ENCODE data around the gene FFAR3. TPM values are rescaled to one million over a fixed set of nuclear protein-coding genes. Genes with fewer than 3 reads are reported as not detected.

The FFAR3 gene
- total and polyA plus RNA-seq, 10 donors, result 0.30 to 3.2 (median 0.73) TPM; not detected in 1

- intact Hi-C loops (cut with DNase I; ENCODE audit: low total_unique reads), result no loop called here
- no peaks in the 10 kb centered on the region for H3K9me3 ChIP-seq
- peaks cover 0 to 11% (median 0%) of the 10 kb centered on the region in 7 donors for H3K27me3 ChIP-seq (replicated peaks in 1 of 7)
- peaks cover 0 to 63% (median 4%) of the 10 kb centered on the region in 6 donors for H3K36me3 ChIP-seq
- WGBS, 5 donors, result 80 to 88% (median 85%) methylated on average over 16 to 17 of the region's 17 CpGs
- peaks cover 24 to 100% (median 58%) of the 10 kb centered on the region in 6 donors for H3K4me1 ChIP-seq
- peak; percentile 70 for DNase-seq
- no peak for TF ChIP-seq CTCF (IDR thresholded peaks at IDR 0.05 in 8 of 11, conservative IDR thresholded peaks at IDR 0.05 in 3 of 11)
- no peak for TF ChIP-seq POLR2A (IDR thresholded peaks at IDR 0.05)
- TF ChIP-seq POLR2AphosphoS5 (IDR thresholded peaks at IDR 0.05), result peak; percentile 6 to 65 (median 7)
- no peak overlapping the region for H3K4me3 ChIP-seq
- H3K27ac ChIP-seq, result no peak overlapping the region
Measured at GRCh38 chr19:35344511-35345031, 13.7 kb upstream of the FFAR3 start.

GRCh38 chr19:35345671-35346111 lies 12.6 kb upstream of the FFAR3 start:
- DNase-seq, result peak; percentile 73
- WGBS, 5 donors, result 64 to 77% (median 75%) methylated on average over 9 to 11 of the region's 11 CpGs

GRCh38 chr19:35346193-35347052 lies 11.8 kb upstream of the FFAR3 start:
- WGBS, 5 donors, result 42 to 52% (median 52%) methylated on average over 28 of the region's 28 CpGs
- H3K36me3 ChIP-seq, result peaks cover 0 to 44% (median 4%) of the 10 kb centered on the region in 6 donors
- DNase-seq, result peak; percentile 92

More at GRCh38 chr19:35345671-35346111, 12.6 kb upstream of the FFAR3 start:
- H3K27me3 ChIP-seq (replicated peaks in 1 of 7), result peaks cover 0 to 11% (median 0%) of the 10 kb centered on the region in 7 donors
- peak overlapping the region in 4 of 8 donors; percentile 81 to 93 (median 88) for H3K27ac ChIP-seq
- peaks cover 0 to 52% (median 4%) of the 10 kb centered on the region in 6 donors for H3K36me3 ChIP-seq
- peak in 1 of 3 donors; percentile 44 for TF ChIP-seq POLR2AphosphoS5 (IDR thresholded peaks at IDR 0.05)
- no peak for TF ChIP-seq POLR2A (IDR thresholded peaks at IDR 0.05)
- no peak for TF ChIP-seq CTCF (IDR thresholded peaks at IDR 0.05 in 8 of 11, conservative IDR thresholded peaks at IDR 0.05 in 3 of 11)
- H3K4me1 ChIP-seq, result peaks cover 24 to 100% (median 59%) of the 10 kb centered on the region in 6 donors
- intact Hi-C loops (cut with DNase I; ENCODE audit: low total_unique reads), result no loop called here
- no peaks in the 10 kb centered on the region for H3K9me3 ChIP-seq
- H3K4me3 ChIP-seq, result no peak overlapping the region

DNA sequence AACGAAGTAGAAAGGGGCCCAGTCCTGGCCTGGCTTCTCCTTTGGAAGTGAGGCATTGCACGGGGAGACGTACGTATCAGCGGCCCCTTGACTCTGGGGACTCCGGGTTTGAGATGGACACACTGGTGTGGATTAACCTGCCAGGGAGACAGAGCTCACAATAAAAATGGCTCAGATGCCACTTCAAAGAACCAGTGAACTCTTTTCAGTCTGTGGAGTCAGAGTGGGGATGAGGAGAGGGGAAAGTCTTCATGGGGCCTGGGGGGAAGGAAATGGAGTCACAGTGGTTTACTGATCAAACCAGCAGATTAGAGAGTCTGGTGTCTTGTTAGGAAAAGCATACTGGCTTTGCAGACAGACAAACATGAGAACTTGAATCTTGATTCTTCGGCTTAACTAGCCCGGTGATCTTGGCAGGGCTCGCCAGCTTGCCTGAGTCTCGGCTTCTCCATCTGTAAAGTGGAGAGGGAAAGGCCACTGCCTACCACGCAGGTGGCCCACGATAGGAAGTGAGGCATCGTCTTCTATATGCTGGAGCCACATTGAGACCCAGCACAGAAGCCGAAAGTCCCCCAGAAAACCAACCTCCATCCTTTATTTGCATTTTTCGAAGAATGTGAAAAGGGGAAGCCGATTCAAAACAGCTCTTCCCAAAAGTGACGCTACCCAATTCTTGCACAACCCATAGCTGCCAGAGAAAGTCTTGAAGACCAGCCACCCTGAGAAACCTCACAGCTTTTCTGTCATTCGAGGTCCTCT lies 10.9 kb upstream of the FFAR3 start, which contains the start of gene FFAR1:
Gene FFAR1 (plus strand): TSS at position 732 of the 759 bp plus-strand sequence. CDS start 3,650 bp downstream, outside the sequence.
- peaks cover 0 to 36% (median 4%) of the 10 kb centered on the region in 6 donors for H3K36me3 ChIP-seq
- H3K4me1 ChIP-seq, result peaks cover 24 to 89% (median 51%) of the 10 kb centered on the region in 6 donors
- peak within 1 kb of the TSS; percentile 21 to 93 (median 84) for H3K27ac ChIP-seq
- peak; percentile 81 for DNase-seq
- TF ChIP-seq POLR2AphosphoS5 (IDR thresholded peaks at IDR 0.05), result peak; percentile 12 to 72 (median 62)
- TF ChIP-seq POLR2A (IDR thresholded peaks at IDR 0.05), result peak in 1 of 3 donors; percentile 19
- TF ChIP-seq CTCF (IDR thresholded peaks at IDR 0.05 in 8 of 11, conservative IDR thresholded peaks at IDR 0.05 in 3 of 11), result peak in 1 of 11 experiments; percentile 9
- 23 to 43% (median 26%) methylated on average over 18 of the region's 18 CpGs for WGBS, 5 donors
- peak within 1 kb of the TSS in 1 of 8 donors; percentile 39 for H3K4me3 ChIP-seq
- no peaks in the 10 kb centered on the region for H3K9me3 ChIP-seq
- H3K27me3 ChIP-seq (replicated peaks in 1 of 7), result peaks cover 0 to 26% (median 0%) of the 10 kb centered on the region in 7 donors
- intact Hi-C loops (cut with DNase I; ENCODE audit: low total_unique reads), result no loop called here

More at GRCh38 chr19:35346193-35347052, 11.8 kb upstream of the FFAR3 start:
- Histone ChIP-seq H3K27ac (peak overlapping the region; percentile 21 to 93 (median 84)), H3K27me3 (replicated peaks in 1 of 7) (peaks cover 0 to 17% (median 0%) of the 10 kb centered on the region in 7 donors), H3K4me1 (peaks cover 24 to 92% (median 55%) of the 10 kb centered on the region in 6 donors), H3K4me3 (peak overlapping the region in 1 of 8 donors; percentile 39), H3K9me3 (no peaks in the 10 kb centered on the region)
- intact Hi-C loops (cut with DNase I; ENCODE audit: low total_unique reads), result no loop called here
- TF ChIP-seq POLR2AphosphoS5 (IDR thresholded peaks at IDR 0.05) (peak; percentile 73 to 88 (median 85)), POLR2A (IDR thresholded peaks at IDR 0.05) (no peak)

Data from spleen (tissue), 11 donors.